B cell (primary cell): ENCODE measurements around the gene SRD5A3. TPM values are rescaled to one million over a fixed set of nuclear protein-coding genes. Genes with fewer than 3 reads are reported as not detected.
A peak's percentile ranks its signal among the peaks of the same experiment; 100 is the strongest.

ENCODE experiments used
- ATAC-seq: fragments of 200-7000 bp; cut with Tn5 transposase; one replicate; pipeline ENCODE4 v1.10.0; 2021; ENCODE audit warnings: low read depth, mild to moderate bottlenecking, moderate number of reproducible peaks, moderate library complexity
- CTCF ChIA-PET: fragments of 350-600 bp; sonication (Branson Sonifier 250); formaldehyde crosslinking; loops from one replicate; lab custom pipeline; 2021; ENCODE audit warnings: antibody characterized with exemption, inconsistent platforms; lab: Charles Lee
- POLR2A ChIA-PET: fragments of 350-600 bp; sonication (Branson Sonifier 250); formaldehyde crosslinking; loops from one replicate; lab custom pipeline; 2021; ENCODE audit warnings: antibody characterized with exemption; lab: Charles Lee
- DNase-seq: peaks from one replicate; pipeline ENCODE4 v3.0.0; 2013
- H2AFZ ChIP-seq: 2 replicates; pipeline ENCODE4 v1.6.1; 2012; ENCODE audit warnings: mild to moderate bottlenecking, low read depth, low read length; ENCODE audit not compliant: insufficient read depth, poor library complexity, severe bottlenecking
- H3K27ac ChIP-seq, 2 donors: 1 replicate in 1 of 2; 2 replicates in 1 of 2; pipeline ENCODE4 v1.5.1; 2012 to 2013; ENCODE audit warnings: low read length in 2 of 2, mild to moderate bottlenecking in 2 of 2, moderate library complexity in 1 of 2
- H3K27me3 ChIP-seq, 4 experiments: fragments of 200-600 bp in 1 of 4; sonication (generic) in 1 of 4; replicated peaks in 1 of 4; 1 replicate in 2 of 4; 2 replicates in 2 of 4; pipeline versions ENCODE4 v1.6.1 to v1.7.0; 2013 to 2016; ENCODE audit warnings: low read length in 3 of 4, mild to moderate bottlenecking in 2 of 4, mixed read lengths in 1 of 4, moderate library complexity in 1 of 4; ENCODE audit not compliant: insufficient read depth in 4 of 4, control insufficient read depth in 3 of 4; ENCODE audit errors: control extremely low read depth in 1 of 4
- H3K36me3 ChIP-seq, 2 experiments: replicated peaks in 1 of 2; 1 replicate in 1 of 2; 2 replicates in 1 of 2; pipeline versions ENCODE4 v1.6.1 to v1.7.1; 2013; ENCODE audit warnings: low read length in 1 of 2; ENCODE audit not compliant: insufficient read depth in 2 of 2, control insufficient read depth in 1 of 2; ENCODE audit errors: control extremely low read depth in 1 of 2, extremely low read depth in 1 of 2
- H3K4me1 ChIP-seq, 2 donors: fragments of 200-600 bp in 1 of 2; sonication (generic) in 1 of 2; 1 replicate in 1 of 2; 2 replicates in 1 of 2; pipeline versions ENCODE4 v1.5.1 to v1.6.1; 2013 to 2017; ENCODE audit warnings: low read length in 2 of 2; ENCODE audit not compliant: control insufficient read depth in 2 of 2, insufficient read depth in 2 of 2
- H3K4me2 ChIP-seq: replicated peaks from 2 replicates; pipeline ENCODE3; 2012; ENCODE audit warnings: mild to moderate bottlenecking, low read depth, low read length; ENCODE audit not compliant: poor library complexity, severe bottlenecking
- H3K4me3 ChIP-seq, 5 experiments: fragments of 200-600 bp in 1 of 5; sonication (generic) in 1 of 5; 1 replicate in 3 of 5; 2 replicates in 2 of 5; pipeline versions ENCODE4 v1.5.1 to v1.7.0; 2011 to 2016; ENCODE audit warnings: low read length in 4 of 5, mild to moderate bottlenecking in 4 of 5, low read depth in 2 of 5, control low read depth in 1 of 5, moderate library complexity in 1 of 5; ENCODE audit not compliant: insufficient read depth in 1 of 5; ENCODE audit errors: control extremely low read depth in 1 of 5, extremely low read depth in 1 of 5
- H3K79me2 ChIP-seq: fragments of 200-600 bp; sonication (generic); one replicate; pipeline ENCODE4 v1.6.0; 2016; ENCODE audit warnings: low read length; ENCODE audit not compliant: control insufficient read depth, insufficient read depth
- H3K9ac ChIP-seq: fragments of 200-600 bp; sonication (generic); 2 replicates; pipeline ENCODE4 v1.6.1; 2017; ENCODE audit warnings: mild to moderate bottlenecking, low read length, moderate library complexity
- H3K9me3 ChIP-seq, 3 donors: one replicate each; pipeline versions ENCODE4 v1.6.1 to v1.7.1; 2013; ENCODE audit warnings: low read length in 2 of 3; ENCODE audit not compliant: control insufficient read depth in 2 of 3, insufficient read depth in 1 of 3; ENCODE audit errors: control extremely low read depth in 1 of 3
- H4K20me1 ChIP-seq: 2 replicates; pipeline ENCODE4 v1.6.0; 2012; ENCODE audit warnings: mild to moderate bottlenecking, low read length; ENCODE audit not compliant: insufficient read depth, control insufficient read depth, poor library complexity, severe bottlenecking
- H3K27ac Mint-ChIP-seq: one replicate; pipeline ENCODE4 v1.8.0; 2021; ENCODE audit warnings: mixed read lengths
- H3K27me3 Mint-ChIP-seq: one replicate; pipeline ENCODE4 v1.8.0; 2021; ENCODE audit warnings: mixed read lengths
- H3K4me1 Mint-ChIP-seq: one replicate; pipeline ENCODE4 v1.8.0; 2021; ENCODE audit warnings: mixed read lengths
- H3K4me3 Mint-ChIP-seq: one replicate; pipeline ENCODE4 v1.8.0; 2021; ENCODE audit warnings: mixed read lengths
- H3K9me3 Mint-ChIP-seq: one replicate; pipeline ENCODE4 v1.8.0; 2022; ENCODE audit warnings: mixed read lengths; ENCODE audit not compliant: insufficient read depth
- EZH2 ChIP-seq: IDR thresholded peaks from 2 replicates; pipeline ENCODE4 v1.6.1; 2012; ENCODE audit warnings: borderline replicate concordance, low read depth, mild to moderate bottlenecking, moderate library complexity, low read length; ENCODE audit not compliant: insufficient read depth, poor library complexity, severe bottlenecking
- WGBS: methylation state at CpG from one replicate; pipeline ENCODE4 v1.1.5; 2013; ENCODE audit warnings: missing lambda C conversion rate; ENCODE audit not compliant: insufficient coverage; 5-methylcytosine and 5-hydroxymethylcytosine counted together
- intact Hi-C: fragments of 100-400 bp; cut with micrococcal nuclease; formaldehyde crosslinking; loops from one replicate; pipeline ENCODE4 v1.10.0; 2022
- polyA plus RNA-seq: library from polyadenylated mRNA; depleted of rRNA; stranded (reverse); fragments of >200 nt; gene quantifications from 2 replicates; pipeline ENCODE4 v1.2.3, GENCODE V29; 2012
- total RNA-seq, 2 donors: library from RNA; stranded (reverse); fragments of 120-200 nt in 1 of 2; gene quantifications; 1 replicate in 1 of 2; 2 replicates in 1 of 2; pipeline versions ENCODE4 v1.2.3 to v1.2.4, GENCODE V29; 2013 to 2022
- TF ChIP-seq, protein P1 (sequence below): fragments of 200-600 bp; IDR thresholded peaks from one replicate; pipeline ENCODE4 v1.8.0; 2022; ENCODE audit warnings: antibody characterized with exemption, mild to moderate bottlenecking

The SRD5A3 gene
- total and polyA plus RNA-seq, 2 donors (not counting 1 experiment from before 2014, with no cell fraction given), result 0.88 to 3.6 TPM

DNA sequence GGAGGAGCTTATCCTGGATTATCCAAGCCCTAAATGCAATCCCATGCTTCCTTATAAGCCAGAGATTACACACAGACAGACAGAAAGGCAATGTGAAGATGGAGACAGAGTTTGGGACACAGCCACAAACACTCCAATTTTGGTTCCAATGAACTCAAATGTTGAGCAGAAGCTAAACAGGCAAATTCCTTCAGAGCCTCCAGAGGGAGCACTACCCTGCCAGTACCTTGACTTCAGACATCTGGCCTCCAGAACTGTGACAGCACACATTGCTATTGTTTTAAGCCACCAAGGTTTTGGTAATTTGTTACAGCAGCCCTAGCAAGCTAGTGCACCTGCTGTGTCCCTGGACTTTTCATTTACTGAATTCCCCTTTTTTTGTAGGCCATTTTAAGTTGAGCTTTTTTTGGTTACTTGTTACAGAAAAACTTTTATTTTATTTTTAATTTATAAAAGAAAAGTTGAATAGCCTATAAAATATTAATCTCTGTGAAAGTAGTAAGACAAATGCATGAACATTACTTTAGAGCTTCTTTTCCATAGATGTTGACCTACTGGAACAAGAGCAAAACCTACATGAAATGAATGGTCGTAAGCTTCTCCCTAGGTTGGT lies 33.4 kb upstream of the SRD5A3 start:
- CTCF ChIA-PET, result interaction anchor here (1.0 to 3.7 kb wide), 8 partner anchors 8 to 554 kb away, joined by 3 to 12 read pairs (median 6); partner anchors contain the start of gene SRD5A3
- peaks cover 17% of the 10 kb centered on the region for H3K27me3 Mint-ChIP-seq
- H3K27ac Mint-ChIP-seq, result no peak overlapping the region
- no peaks in the 10 kb centered on the region for H3K79me2 ChIP-seq
- H3K27ac ChIP-seq, result no peak overlapping the region
- H3K4me1 ChIP-seq, result no peaks in the 10 kb centered on the region
- H3K4me1 Mint-ChIP-seq, result no peaks in the 10 kb centered on the region
- no peaks in the 10 kb centered on the region for H4K20me1 ChIP-seq
- intact Hi-C loops, result loop anchor here (1.0 to 2.0 kb wide), 2 partner anchors 424 to 554 kb away; no protein-coding TSS in a partner anchor
- H3K36me3 ChIP-seq, result no peaks in the 10 kb centered on the region
- 100% methylated on average over 1 of the region's 1 CpG for whole genome bisulfite sequencing
- H2AFZ ChIP-seq, result no peak overlapping the region
- H3K4me3 Mint-ChIP-seq, result no peak overlapping the region
- TF ChIP-seq EZH2, result no peak
- TF ChIP-seq, protein P1, sequence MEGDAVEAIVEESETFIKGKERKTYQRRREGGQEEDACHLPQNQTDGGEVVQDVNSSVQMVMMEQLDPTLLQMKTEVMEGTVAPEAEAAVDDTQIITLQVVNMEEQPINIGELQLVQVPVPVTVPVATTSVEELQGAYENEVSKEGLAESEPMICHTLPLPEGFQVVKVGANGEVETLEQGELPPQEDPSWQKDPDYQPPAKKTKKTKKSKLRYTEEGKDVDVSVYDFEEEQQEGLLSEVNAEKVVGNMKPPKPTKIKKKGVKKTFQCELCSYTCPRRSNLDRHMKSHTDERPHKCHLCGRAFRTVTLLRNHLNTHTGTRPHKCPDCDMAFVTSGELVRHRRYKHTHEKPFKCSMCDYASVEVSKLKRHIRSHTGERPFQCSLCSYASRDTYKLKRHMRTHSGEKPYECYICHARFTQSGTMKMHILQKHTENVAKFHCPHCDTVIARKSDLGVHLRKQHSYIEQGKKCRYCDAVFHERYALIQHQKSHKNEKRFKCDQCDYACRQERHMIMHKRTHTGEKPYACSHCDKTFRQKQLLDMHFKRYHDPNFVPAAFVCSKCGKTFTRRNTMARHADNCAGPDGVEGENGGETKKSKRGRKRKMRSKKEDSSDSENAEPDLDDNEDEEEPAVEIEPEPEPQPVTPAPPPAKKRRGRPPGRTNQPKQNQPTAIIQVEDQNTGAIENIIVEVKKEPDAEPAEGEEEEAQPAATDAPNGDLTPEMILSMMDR, result peak; percentile 53
- DNase-seq, result peak; percentile 34
- no peak overlapping the region for H3K4me2 ChIP-seq
- peak; percentile 39 for ATAC-seq
- H3K9me3 Mint-ChIP-seq, result peaks cover 3% of the 10 kb centered on the region
- H3K9ac ChIP-seq, result no peak overlapping the region
- H3K9me3 ChIP-seq, result no peaks in the 10 kb centered on the region
- H3K27me3 ChIP-seq, result no peaks in the 10 kb centered on the region
- POLR2A ChIA-PET, result no interaction called here
- H3K4me3 ChIP-seq, result no peak overlapping the region

DNA sequence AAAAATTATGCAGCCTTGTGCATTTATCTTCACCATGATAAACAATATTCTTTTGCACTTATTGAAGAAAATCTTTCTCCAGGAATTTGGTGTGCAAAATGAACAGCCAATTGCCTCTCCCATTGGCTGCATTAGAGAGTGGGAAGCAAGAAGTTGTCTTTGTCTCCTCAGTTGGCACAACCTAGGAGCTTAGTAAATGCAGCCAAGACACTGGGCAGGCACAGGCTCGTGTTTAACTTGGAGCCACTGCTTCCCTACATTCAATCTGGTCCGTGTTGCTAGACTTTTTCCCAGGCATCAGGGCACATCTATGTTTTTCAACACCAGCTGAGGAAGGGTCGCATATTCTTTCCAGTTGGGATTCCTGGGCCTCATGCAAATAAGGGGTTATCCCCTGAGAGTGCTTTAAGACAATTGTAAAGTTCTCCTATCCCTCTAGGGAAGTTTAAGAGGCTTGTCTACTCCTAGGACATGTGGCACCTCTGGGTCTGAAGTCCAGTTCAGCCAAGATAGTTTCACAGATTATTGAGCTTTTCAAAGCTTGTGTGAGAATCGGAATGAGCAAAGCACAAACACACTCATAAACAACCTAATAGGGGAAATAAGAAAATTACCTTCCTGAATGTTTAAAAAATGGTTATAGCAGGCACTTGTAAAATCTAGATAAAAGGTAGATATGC lies 31.8 kb upstream of the SRD5A3 start:
- H3K79me2 ChIP-seq, result no peaks in the 10 kb centered on the region
- POLR2A ChIA-PET, result no interaction called here

More for the DNA sequence above, 31.8 kb upstream of the SRD5A3 start:
- DNase-seq (no peak), ATAC-seq (no peak)
- no peak overlapping the region for H2AFZ ChIP-seq
- H4K20me1 ChIP-seq, result no peaks in the 10 kb centered on the region
- Mint-ChIP-seq H3K9me3 (peaks cover 3% of the 10 kb centered on the region), H3K27me3 (peaks cover 22% of the 10 kb centered on the region), H3K4me3 (no peak overlapping the region), H3K4me1 (no peaks in the 10 kb centered on the region), H3K27ac (no peak overlapping the region)
- no peak overlapping the region for H3K27ac ChIP-seq
- intact Hi-C loops, result no loop called here
- H3K9ac ChIP-seq, result no peak overlapping the region
- WGBS, result 89% methylated on average over 1 of the region's 4 CpGs
- H3K4me2 ChIP-seq, result no peak overlapping the region
- H3K4me1 ChIP-seq, result no peaks in the 10 kb centered on the region
- no peaks in the 10 kb centered on the region for H3K9me3 ChIP-seq
- CTCF ChIA-PET, result interaction anchor here (0.6 to 1.3 kb wide), 2 partner anchors 9 to 246 kb away, joined by 3 read pairs; no protein-coding TSS in a partner anchor
- no peaks in the 10 kb centered on the region for H3K36me3 ChIP-seq
- TF ChIP-seq, protein P1, result no peak
- no peak for TF ChIP-seq EZH2
- no peak overlapping the region for H3K4me3 ChIP-seq
- H3K27me3 ChIP-seq, result no peaks in the 10 kb centered on the region
